GM13976 (cell line): Measurements from ENCODE around the gene MC2R.

Experiments used
- DNase-seq: peaks from one replicate; pipeline ENCODE4 v3.0.0; 2012; ENCODE audit warnings: low spot score
- in situ Hi-C: fragments of 300-500 bp; cut with MboI; formaldehyde crosslinking; loops from one replicate; pipeline ENCODE4 v1.12.0; 2022; ENCODE audit warnings: low sequenced_read_pairs, mixed read lengths, inconsistent platforms; ENCODE audit not compliant: unreplicated experiment
- TF ChIP-seq, protein P1 (sequence below): IDR thresholded peaks from 2 replicates; pipeline ENCODE4 v1.5.1; 2012; ENCODE audit warnings: borderline replicate concordance, mild to moderate bottlenecking; ENCODE audit not compliant: insufficient read depth; ENCODE audit errors: extremely low read depth, missing control alignments, control extremely low read depth

Gene MC2R

DNA sequence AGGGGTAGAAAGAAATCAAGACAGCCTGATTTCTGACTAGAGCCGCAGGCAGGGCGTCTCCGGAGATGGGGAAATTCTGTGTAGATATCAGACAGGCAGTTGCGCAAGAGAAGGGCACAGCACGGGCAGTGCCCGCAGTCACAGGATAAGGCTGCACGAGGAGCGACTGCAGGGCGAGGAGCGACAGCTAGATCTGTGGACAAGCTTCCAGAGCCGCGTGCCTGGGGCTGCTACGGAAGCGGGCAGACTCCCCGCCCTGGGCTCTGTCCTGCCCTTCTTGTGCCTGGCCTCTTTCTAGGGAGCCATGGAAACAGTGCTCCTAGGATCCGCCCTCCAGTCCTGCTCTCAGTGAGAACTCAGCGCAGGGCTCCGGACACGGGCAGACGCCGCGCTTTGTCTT is 78.8 kb downstream of the MC2R start:
- in situ Hi-C loops, result no loop called here
- TF ChIP-seq, protein P1, sequence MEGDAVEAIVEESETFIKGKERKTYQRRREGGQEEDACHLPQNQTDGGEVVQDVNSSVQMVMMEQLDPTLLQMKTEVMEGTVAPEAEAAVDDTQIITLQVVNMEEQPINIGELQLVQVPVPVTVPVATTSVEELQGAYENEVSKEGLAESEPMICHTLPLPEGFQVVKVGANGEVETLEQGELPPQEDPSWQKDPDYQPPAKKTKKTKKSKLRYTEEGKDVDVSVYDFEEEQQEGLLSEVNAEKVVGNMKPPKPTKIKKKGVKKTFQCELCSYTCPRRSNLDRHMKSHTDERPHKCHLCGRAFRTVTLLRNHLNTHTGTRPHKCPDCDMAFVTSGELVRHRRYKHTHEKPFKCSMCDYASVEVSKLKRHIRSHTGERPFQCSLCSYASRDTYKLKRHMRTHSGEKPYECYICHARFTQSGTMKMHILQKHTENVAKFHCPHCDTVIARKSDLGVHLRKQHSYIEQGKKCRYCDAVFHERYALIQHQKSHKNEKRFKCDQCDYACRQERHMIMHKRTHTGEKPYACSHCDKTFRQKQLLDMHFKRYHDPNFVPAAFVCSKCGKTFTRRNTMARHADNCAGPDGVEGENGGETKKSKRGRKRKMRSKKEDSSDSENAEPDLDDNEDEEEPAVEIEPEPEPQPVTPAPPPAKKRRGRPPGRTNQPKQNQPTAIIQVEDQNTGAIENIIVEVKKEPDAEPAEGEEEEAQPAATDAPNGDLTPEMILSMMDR, result no peak

DNA sequence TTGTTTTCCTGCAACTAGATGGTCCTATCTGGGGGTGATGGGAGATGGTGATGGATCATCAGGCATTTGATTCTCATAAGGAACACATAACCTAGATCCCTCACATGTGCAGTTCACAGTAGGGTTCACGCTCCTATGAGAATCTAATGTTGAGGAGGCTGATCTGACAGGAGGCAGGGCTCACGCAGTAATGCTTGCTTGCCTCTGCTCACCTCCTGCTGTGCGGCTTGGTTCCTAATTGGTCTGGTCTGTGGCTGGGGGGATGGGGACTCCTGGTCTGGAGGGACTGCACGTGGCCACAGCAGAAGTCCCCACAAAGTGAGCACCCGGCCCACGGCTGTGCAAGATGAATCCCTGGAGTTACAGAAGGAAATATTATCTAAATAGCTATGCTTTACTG is 80.1 kb downstream of the MC2R start:
- TF ChIP-seq, protein P1, result no peak
- in situ Hi-C loops, result no loop called here
- no peak for DNase-seq

More for the DNA sequence above, 78.8 kb downstream of the MC2R start:
- DNase-seq, result no peak

DNA sequence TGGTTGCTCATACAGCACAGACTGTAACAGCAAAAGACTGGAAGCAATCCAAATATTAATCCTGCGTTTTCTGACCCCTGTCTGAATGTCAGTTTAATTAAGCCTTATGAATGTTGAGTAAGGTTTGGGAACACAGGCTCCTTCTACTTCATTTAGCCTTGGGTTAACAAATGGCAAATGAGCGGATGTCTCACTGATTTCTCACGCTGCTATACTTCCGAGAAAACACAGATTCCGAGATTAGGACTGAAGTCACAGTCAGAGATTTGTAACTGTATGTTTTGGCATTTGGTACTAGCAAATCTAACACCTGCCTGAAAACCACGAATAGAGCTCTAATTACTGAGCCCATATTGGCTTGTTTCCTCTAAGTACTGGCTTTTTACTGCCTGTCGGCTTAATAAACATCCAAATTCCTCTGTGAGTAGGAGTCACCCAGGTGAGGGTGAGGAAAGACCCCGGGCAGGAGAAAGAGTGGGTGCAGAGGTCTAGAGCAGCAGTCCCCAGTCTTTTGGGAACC is 80.8 kb downstream of the MC2R start:
- no peak for DNase-seq
- in situ Hi-C loops, result no loop called here
- TF ChIP-seq, protein P1, result no peak
